ENCODE data around the gene TCOF1.

Gene TCOF1

GRCh38 chr5:150350524-150351344 is 6.8 kb upstream of the TCOF1 start:
- DNase-seq: no peak

GRCh38 chr5:150352244-150353031 is 5.1 kb upstream of the TCOF1 start:
- DNase-seq: no peak

- DNase-seq: no peak
Observed at GRCh38 chr5:150353032-150353675, 4.3 kb upstream of the TCOF1 start.

GRCh38 chr5:150355791-150356190 is 1.7 kb upstream of the TCOF1 start:
- DNase-seq: no peak

GRCh38 chr5:150356575-150357294 is 762 bp upstream of the TCOF1 start:
- no peak for DNase-seq

GRCh38 chr5:150358261-150359095 is 981 bp downstream of the TCOF1 start:
- no peak for DNase-seq

GRCh38 chr5:150361301-150361700 is 3.8 kb downstream of the TCOF1 start:
- no peak for DNase-seq

- DNase-seq: no peak
Observed at GRCh38 chr5:150363185-150363584, 5.7 kb downstream of the TCOF1 start.

GRCh38 chr5:150364004-150364403 is 6.5 kb downstream of the TCOF1 start:
- no peak for DNase-seq

- DNase-seq: no peak
Observed at GRCh38 chr5:150368526-150368925, 11.0 kb downstream of the TCOF1 start.

GRCh38 chr5:150372639-150373038 is 15.1 kb downstream of the TCOF1 start:
- no peak for DNase-seq

- DNase-seq: no peak
Observed at GRCh38 chr5:150374651-150375050, 17.2 kb downstream of the TCOF1 start.

GRCh38 chr5:150376799-150377771 is 19.6 kb downstream of the TCOF1 start:
- no peak for DNase-seq

- no peak for DNase-seq
Observed at GRCh38 chr5:150377964-150378694, 20.6 kb downstream of the TCOF1 start.

GRCh38 chr5:150384701-150385100 is 27.2 kb downstream of the TCOF1 start:
- DNase-seq: no peak

GRCh38 chr5:150386024-150386855 is 28.7 kb downstream of the TCOF1 start:
- no peak for DNase-seq

GRCh38 chr5:150389531-150390266 is 32.2 kb downstream of the TCOF1 start:
- DNase-seq: no peak

- DNase-seq: no peak
Observed at GRCh38 chr5:150391064-150391834, 33.8 kb downstream of the TCOF1 start.

All from DMS153 (cell line).